Adipose tissue (tissue), 3 donors: ENCODE results near the gene NTMT1. TPM values are rescaled to one million over a fixed set of nuclear protein-coding genes. Genes with fewer than 3 reads are reported as not detected.

Experiments used
- H3K27ac ChIP-seq: one replicate; pipeline ENCODE4 v1.5.1; 2013; ENCODE audit warnings: low read depth, low read length
- WGBS, 3 donors: extraction: QIAGEN DNeasy Blood & Tissue Kit; methylation state at CpG; one replicate each; pipeline ENCODE4 v1.1.7; 2013; 5-methylcytosine and 5-hydroxymethylcytosine counted together
- polyA plus RNA-seq, 3 donors: library from polyadenylated mRNA; stranded (reverse); fragments of 200-250 nt; gene quantifications; one replicate each; pipeline ENCODE4 v1.2.3, GENCODE V29; 2013
- donor health status: healthy with polysubstance abuse.
- donor health status: Bipolar disorder and iron deficiency.
- donor health status: healthy.

The NTMT1 gene
- polyA plus RNA-seq, 3 donors, result 34.2 to 44.5 (median 35.5) TPM

DNA sequence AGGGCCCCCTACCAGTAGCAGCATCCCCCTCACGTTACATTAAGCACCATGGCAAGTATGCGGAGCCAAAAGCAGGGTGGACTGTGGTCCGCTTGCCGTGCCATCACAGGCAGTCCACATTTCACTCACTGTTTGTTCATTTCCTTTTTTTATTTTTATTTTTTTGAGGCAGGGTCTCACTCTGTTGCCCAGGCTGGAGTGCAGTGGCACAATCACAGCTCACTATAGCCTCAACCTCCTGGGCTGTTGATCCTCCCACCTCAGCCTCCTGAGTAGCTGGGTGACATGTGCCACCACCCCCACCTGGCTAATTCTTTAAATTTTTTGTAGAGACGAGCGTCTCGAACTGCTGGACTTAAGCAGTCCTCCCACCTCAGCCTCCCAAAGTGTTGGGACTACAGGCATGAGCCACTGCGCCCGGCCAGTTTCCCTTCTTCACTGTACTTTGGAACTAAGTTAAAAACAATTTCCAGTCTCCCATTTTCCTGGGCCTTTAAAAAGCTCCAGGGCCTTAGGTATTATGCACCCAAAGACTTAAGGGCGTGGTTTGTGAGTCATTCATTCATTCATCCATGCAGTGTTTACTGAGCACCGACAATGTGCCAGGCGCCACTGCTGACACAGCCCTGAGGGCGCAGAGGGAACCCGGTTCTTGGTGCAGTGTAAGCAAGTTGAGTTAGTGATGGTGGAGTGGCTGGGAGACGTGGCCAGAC lies 59.4 kb downstream of the NTMT1 start:
- WGBS, 3 donors, result 81 to 89% (median 81%) methylated on average over 15 of the region's 15 CpGs
- no peak overlapping the region for H3K27ac ChIP-seq

Other genes with a start within 250 kb of the NTMT1 start
- under 1 TPM in 1 of 3 donors, not detected in 2; 0.04 TPM for gene C9orf50, start 5.1 kb upstream of the NTMT1 start, polyA plus RNA-seq
- 10 to 100 TPM in 1 of 3 donors, 1 to 10 TPM in 2; 8.6 to 16.4 (median 8.9) TPM for gene ASB6, start 16.0 kb downstream of the NTMT1 start, polyA plus RNA-seq
- gene PRRX2, start 39.5 kb downstream of the NTMT1 start, polyA plus RNA-seq, result 10 to 100 TPM in 1 of 3 donors, 1 to 10 TPM in 1, under 1 TPM in 1; 0.92 to 13.4 (median 9.3) TPM
- 10 to 100 TPM in 2 of 3 donors, under 1 TPM in 1; 0.67 to 25.8 (median 13.3) TPM for gene PTGES, start 126.9 kb downstream of the NTMT1 start, polyA plus RNA-seq
- gene TOR1B, start 177.0 kb downstream of the NTMT1 start, polyA plus RNA-seq, result 10 to 100 TPM; 10.1 to 12.6 (median 10.9) TPM
- gene TOR1A, start 198.0 kb downstream of the NTMT1 start, polyA plus RNA-seq, result 10 to 100 TPM; 16.0 to 29.6 (median 16.1) TPM
- 10 to 100 TPM; 39.1 to 70.7 (median 41.9) TPM for gene C9orf78, start 209.1 kb downstream of the NTMT1 start, polyA plus RNA-seq
- gene USP20, start 209.3 kb downstream of the NTMT1 start, polyA plus RNA-seq, result 10 to 100 TPM; 12.7 to 15.9 (median 15.7) TPM